ENCODE data around the gene NFIB. TPM values are rescaled to one million over a fixed set of nuclear protein-coding genes. Genes with fewer than 3 reads are reported as not detected.

The NFIB gene
- total and polyA plus RNA-seq, 2 experiments from 2014 or later, result 5.7 to 13.9 TPM

- H3K27ac ChIP-seq, result no peak overlapping the region
- H3K36me3 ChIP-seq, result no peaks in the 10 kb centered on the region
- peak overlapping the region; percentile 37 for H3K4me3 ChIP-seq
- TF ChIP-seq CTCF (IDR thresholded peaks at IDR 0.05; ENCODE audit: low read depth, low read length), result no peak
- no peaks in the 10 kb centered on the region for H3K9me3 ChIP-seq (ENCODE audit: low read depth)
- H3K4me1 ChIP-seq (ENCODE audit: low read depth), result peaks cover 23% of the 10 kb centered on the region
- peaks cover 98% of the 10 kb centered on the region for H3K27me3 ChIP-seq
- DNase-seq (ENCODE audit: low read depth in 1 of 2, low spot score in 1 of 2), result peak; percentile 34 to 81
Measured at GRCh38 chr9:14347406-14348122, 33.6 kb upstream of the NFIB start.

- Histone ChIP-seq H3K9me3 (ENCODE audit: low read depth) (no peaks in the 10 kb centered on the region), H3K4me3 (peak overlapping the region; percentile 37), H3K27ac (no peak overlapping the region), H3K4me1 (ENCODE audit: low read depth) (peaks cover 23% of the 10 kb centered on the region), H3K36me3 (no peaks in the 10 kb centered on the region), H3K27me3 (peaks cover 100% of the 10 kb centered on the region)
- no peak for TF ChIP-seq CTCF (IDR thresholded peaks at IDR 0.05; ENCODE audit: low read depth, low read length)
- peak in 1 of 2 donors; percentile 45 for DNase-seq (ENCODE audit: low read depth in 1 of 2, low spot score in 1 of 2)
Measured at GRCh38 chr9:14346811-14347405, 33.0 kb upstream of the NFIB start.

GRCh38 chr9:14346231-14346791, 32.4 kb upstream of the NFIB start:
- no peak for TF ChIP-seq CTCF (IDR thresholded peaks at IDR 0.05; ENCODE audit: low read depth, low read length)
- Histone ChIP-seq H3K4me3 (peak overlapping the region; percentile 37), H3K4me1 (ENCODE audit: low read depth) (peaks cover 23% of the 10 kb centered on the region), H3K27ac (no peak overlapping the region), H3K36me3 (no peaks in the 10 kb centered on the region), H3K27me3 (peaks cover 100% of the 10 kb centered on the region), H3K9me3 (ENCODE audit: low read depth) (no peaks in the 10 kb centered on the region)
- DNase-seq (ENCODE audit: low read depth in 1 of 2, low spot score in 1 of 2), result peak in 1 of 2 donors; percentile 56

- H3K27me3 ChIP-seq, result peaks cover 100% of the 10 kb centered on the region
- peak overlapping the region; percentile 37 for H3K4me3 ChIP-seq
- no peaks in the 10 kb centered on the region for H3K9me3 ChIP-seq (ENCODE audit: low read depth)
- H3K4me1 ChIP-seq (ENCODE audit: low read depth), result peaks cover 23% of the 10 kb centered on the region
- no peak overlapping the region for H3K27ac ChIP-seq
- TF ChIP-seq CTCF (IDR thresholded peaks at IDR 0.05; ENCODE audit: low read depth, low read length), result no peak
- no peak for DNase-seq (ENCODE audit: low read depth in 1 of 2, low spot score in 1 of 2)
- no peaks in the 10 kb centered on the region for H3K36me3 ChIP-seq
Measured at GRCh38 chr9:14345354-14346230, 31.7 kb upstream of the NFIB start.

GRCh38 chr9:14344941-14345353, 31.0 kb upstream of the NFIB start:
- Histone ChIP-seq H3K4me1 (ENCODE audit: low read depth) (peaks cover 21% of the 10 kb centered on the region), H3K9me3 (ENCODE audit: low read depth) (no peaks in the 10 kb centered on the region), H3K27ac (no peak overlapping the region), H3K27me3 (peaks cover 100% of the 10 kb centered on the region), H3K36me3 (no peaks in the 10 kb centered on the region), H3K4me3 (no peak overlapping the region)
- TF ChIP-seq CTCF (IDR thresholded peaks at IDR 0.05; ENCODE audit: low read depth, low read length), result no peak
- no peak for DNase-seq (ENCODE audit: low read depth in 1 of 2, low spot score in 1 of 2)

Data from cardiac muscle cell (in vitro differentiated cells and primary cell).